ENCODE measurements around the gene ADARB1. TPM values are rescaled to one million over a fixed set of nuclear protein-coding genes. Genes with fewer than 3 reads are reported as not detected.

The ADARB1 gene
- total and polyA plus RNA-seq, 9 of the 15 experiments (the other 6 are each of a cell fraction or from before 2014, with no cell fraction given), result 6.7 to 16.0 (median 8.3) TPM

DNA sequence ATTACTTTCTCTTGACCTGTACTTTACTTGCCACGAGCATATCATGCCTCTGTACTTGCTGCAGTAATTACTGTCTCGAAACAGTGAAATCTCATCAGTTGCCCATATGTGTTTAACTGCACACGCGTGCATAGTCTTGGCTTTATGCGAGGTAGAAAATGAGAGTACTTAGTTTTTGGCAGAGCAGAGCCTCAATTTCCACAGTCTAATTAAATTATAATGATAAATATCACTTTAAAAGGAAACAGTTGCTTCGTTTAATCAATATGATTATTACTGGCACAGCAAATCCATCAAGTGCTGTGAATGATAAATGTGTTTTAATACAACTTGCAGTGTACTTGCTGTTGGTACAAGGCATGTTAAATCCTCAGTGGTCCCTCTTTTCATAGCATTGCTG is 47.6 kb downstream of the ADARB1 start:
- H4K20me1 ChIP-seq (replicated peaks; ENCODE audit: control insufficient read depth, insufficient read depth, low read length), result 0 out of 2 replicates have a peak, but pooled peaks cover 1% of the 10 kb centered on the region
- no peaks in the 10 kb centered on the region for H3K79me2 ChIP-seq (ENCODE audit: control insufficient read depth, insufficient read depth, low read length)
- in situ Hi-C loops (cut with MboI) (no loop called here), intact Hi-C loops (cut with micrococcal nuclease) (no loop called here)
- H3K36me3 ChIP-seq (ENCODE audit: control insufficient read depth, insufficient read depth, low read length), result no peaks in the 10 kb centered on the region
- H2AFZ ChIP-seq (ENCODE audit: low read depth, low read length), result no peak overlapping the region
- H3K9me1 ChIP-seq (ENCODE audit: control insufficient read depth, insufficient read depth, low read length), result no peaks in the 10 kb centered on the region
- ATAC-seq (no peak), DNase-seq (ENCODE audit: extremely low read depth in 1 of 4, low spot score in 3 of 4) (no peak), FAIRE-seq (no peak)
- WGBS (ENCODE audit: insufficient coverage, low coverage, missing lambda C conversion rate), result 56% methylated on average over 6 of the region's 6 CpGs
- H3K27me3 ChIP-seq (ENCODE audit: control insufficient read depth in 2 of 2, insufficient read depth in 2 of 2, low read length in 2 of 2), result no peaks in the 10 kb centered on the region; a peak in 1 of 5 replicates
- H3K27ac ChIP-seq (ENCODE audit: extremely low read depth, low read depth, low read length), result no peak overlapping the region
- BruUV-seq (replicated peaks), result no TSS peak
- H3K9me3 ChIP-seq (replicated peaks; ENCODE audit: control insufficient read depth, insufficient read depth, low read depth, low read length), result no peaks in the 10 kb centered on the region
- no peak overlapping the region for H3K9ac ChIP-seq (ENCODE audit: insufficient read depth in 1 of 2, low read depth in 2 of 2, low read length in 2 of 2)
- CTCF ChIA-PET (ENCODE audit: low intra/inter-chr PET ratio), result no interaction called here
- no peaks in the 10 kb centered on the region; a peak in 1 of 5 replicates for H3K4me1 ChIP-seq (replicated peaks in 1 of 2; ENCODE audit: control insufficient read depth in 2 of 2, insufficient read depth in 2 of 2, low read length in 2 of 2)
- no peak overlapping the region for H3K4me2 ChIP-seq (ENCODE audit: insufficient read depth, low read length)
- H3K4me3 ChIP-seq, result no peak overlapping the region
- TF ChIP-seq, protein P1, sequence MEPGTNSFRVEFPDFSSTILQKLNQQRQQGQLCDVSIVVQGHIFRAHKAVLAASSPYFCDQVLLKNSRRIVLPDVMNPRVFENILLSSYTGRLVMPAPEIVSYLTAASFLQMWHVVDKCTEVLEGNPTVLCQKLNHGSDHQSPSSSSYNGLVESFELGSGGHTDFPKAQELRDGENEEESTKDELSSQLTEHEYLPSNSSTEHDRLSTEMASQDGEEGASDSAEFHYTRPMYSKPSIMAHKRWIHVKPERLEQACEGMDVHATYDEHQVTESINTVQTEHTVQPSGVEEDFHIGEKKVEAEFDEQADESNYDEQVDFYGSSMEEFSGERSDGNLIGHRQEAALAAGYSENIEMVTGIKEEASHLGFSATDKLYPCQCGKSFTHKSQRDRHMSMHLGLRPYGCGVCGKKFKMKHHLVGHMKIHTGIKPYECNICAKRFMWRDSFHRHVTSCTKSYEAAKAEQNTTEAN (CRISPR knock-in tag; IDR thresholded peaks at IDR 0.05), result no peak
- TF ChIP-seq TGIF2 (CRISPR knock-in tag; IDR thresholded peaks at IDR 0.05), result no peak
- no peak for TF ChIP-seq TEAD4 (IDR thresholded peaks at IDR 0.05; ENCODE audit: low read length)
- TF ChIP-seq TEAD4 (CRISPR knock-in tag; IDR thresholded peaks at IDR 0.05; ENCODE audit: borderline replicate concordance), result no peak
- TF ChIP-seq E2F4 (CRISPR knock-in tag; IDR thresholded peaks at IDR 0.05; ENCODE audit: low read depth), result no peak
- TF ChIP-seq IFI16 (CRISPR knock-in tag; IDR thresholded peaks at IDR 0.05), result no peak
- TF ChIP-seq, protein P2, sequence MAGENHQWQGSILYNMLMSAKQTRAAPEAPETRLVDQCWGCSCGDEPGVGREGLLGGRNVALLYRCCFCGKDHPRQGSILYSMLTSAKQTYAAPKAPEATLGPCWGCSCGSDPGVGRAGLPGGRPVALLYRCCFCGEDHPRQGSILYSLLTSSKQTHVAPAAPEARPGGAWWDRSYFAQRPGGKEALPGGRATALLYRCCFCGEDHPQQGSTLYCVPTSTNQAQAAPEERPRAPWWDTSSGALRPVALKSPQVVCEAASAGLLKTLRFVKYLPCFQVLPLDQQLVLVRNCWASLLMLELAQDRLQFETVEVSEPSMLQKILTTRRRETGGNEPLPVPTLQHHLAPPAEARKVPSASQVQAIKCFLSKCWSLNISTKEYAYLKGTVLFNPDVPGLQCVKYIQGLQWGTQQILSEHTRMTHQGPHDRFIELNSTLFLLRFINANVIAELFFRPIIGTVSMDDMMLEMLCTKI (IDR thresholded peaks at IDR 0.05; ENCODE audit: partially characterized antibody), result no peak
- no peak for TF ChIP-seq CHCHD3 (CRISPR knock-in tag; IDR thresholded peaks at IDR 0.05)
- no peak for TF ChIP-seq ARID1B (IDR thresholded peaks at IDR 0.05)
- TF ChIP-seq FOXK1 (CRISPR knock-in tag; IDR thresholded peaks at IDR 0.05; ENCODE audit: borderline replicate concordance), result no peak
- no peak for TF ChIP-seq CREB5 (CRISPR knock-in tag; IDR thresholded peaks at IDR 0.05)
- POLR2A ChIA-PET, result interaction anchor here (0.7 to 1.8 kb wide), 5 partner anchors 8 to 166 kb away, joined by 3 to 6 read pairs (median 4); partner anchors contain the start of gene POFUT2

All from K562 (cell line).